ENCODE measurements around the gene SUMO2.
A peak's percentile ranks its signal among the peaks of the same experiment; 100 is the strongest.

The SUMO2 gene

GRCh38 chr17:75130632-75131277, 52.0 kb downstream of the SUMO2 start:
- H3K9me2 ChIP-seq (ENCODE audit: low read depth, low read length), result no peaks in the 10 kb centered on the region
- H3K4me2 ChIP-seq (ENCODE audit: low read length), result peak overlapping the region; percentile 77
- H2AFZ ChIP-seq (ENCODE audit: low read length), result no peak overlapping the region
- no peaks in the 10 kb centered on the region for H3K27me3 ChIP-seq (ENCODE audit: insufficient read depth, low read length)
- TF ChIP-seq EZH2 (IDR thresholded peaks at IDR 0.05; ENCODE audit: borderline replicate concordance, low read length) (no peak), CTCF (IDR thresholded peaks at IDR 0.05; ENCODE audit: low read length) (peak; percentile 74)
- H4K20me1 ChIP-seq (ENCODE audit: insufficient read depth, low read length), result no peaks in the 10 kb centered on the region
- peak overlapping the region; percentile 76 for H3K4me3 ChIP-seq (ENCODE audit: low read depth, low read length, poor library complexity, severe bottlenecking)
- H3K9me3 ChIP-seq (ENCODE audit: low read length), result no peaks in the 10 kb centered on the region
- H3K27ac ChIP-seq (ENCODE audit: low read depth, low read length, poor library complexity, severe bottlenecking), result peak overlapping the region; percentile 75
- peaks cover 32% of the 10 kb centered on the region; the same call in 1 of the 2 replicates for H3K36me3 ChIP-seq (ENCODE audit: insufficient read depth, low read length)
- peaks cover 4% of the 10 kb centered on the region for H3F3A ChIP-seq (ENCODE audit: insufficient read depth, low read length)
- H3K79me2 ChIP-seq (ENCODE audit: insufficient read depth, low read length), result no peaks in the 10 kb centered on the region
- peak overlapping the region; percentile 87 for H3K9ac ChIP-seq (ENCODE audit: low read length)
- peaks cover 36% of the 10 kb centered on the region for H3K4me1 ChIP-seq (ENCODE audit: insufficient read depth, low read length, severe bottlenecking)

GRCh38 chr17:75130059-75130631, 52.6 kb downstream of the SUMO2 start:
- Histone ChIP-seq H3K4me1 (ENCODE audit: insufficient read depth, low read length, severe bottlenecking) (peaks cover 42% of the 10 kb centered on the region), H2AFZ (ENCODE audit: low read length) (no peak overlapping the region), H4K20me1 (ENCODE audit: insufficient read depth, low read length) (no peaks in the 10 kb centered on the region), H3K9me2 (ENCODE audit: low read depth, low read length) (no peaks in the 10 kb centered on the region), H3K4me3 (ENCODE audit: low read depth, low read length, poor library complexity, severe bottlenecking) (peak overlapping the region; percentile 76), H3K36me3 (ENCODE audit: insufficient read depth, low read length) (peaks cover 25% of the 10 kb centered on the region; the same call in 1 of the 2 replicates), H3F3A (ENCODE audit: insufficient read depth, low read length) (no peaks in the 10 kb centered on the region; the same call in none of the 2 replicates), H3K9ac (ENCODE audit: low read length) (peak overlapping the region; percentile 87; the same call in 1 of the 2 replicates), H3K27me3 (ENCODE audit: insufficient read depth, low read length) (no peaks in the 10 kb centered on the region), H3K27ac (ENCODE audit: low read depth, low read length, poor library complexity, severe bottlenecking) (no peak overlapping the region), H3K79me2 (ENCODE audit: insufficient read depth, low read length) (no peaks in the 10 kb centered on the region), H3K4me2 (ENCODE audit: low read length) (peak overlapping the region; percentile 77), H3K9me3 (ENCODE audit: low read length) (no peaks in the 10 kb centered on the region)
- TF ChIP-seq EZH2 (IDR thresholded peaks at IDR 0.05; ENCODE audit: borderline replicate concordance, low read length) (no peak), CTCF (IDR thresholded peaks at IDR 0.05; ENCODE audit: low read length) (no peak)

GRCh38 chr17:75129576-75129975, 53.2 kb downstream of the SUMO2 start:
- H3K36me3 ChIP-seq (ENCODE audit: insufficient read depth, low read length), result peaks cover 20% of the 10 kb centered on the region; the same call in 1 of the 2 replicates
- peaks cover 43% of the 10 kb centered on the region for H3K4me1 ChIP-seq (ENCODE audit: insufficient read depth, low read length, severe bottlenecking)
- no peaks in the 10 kb centered on the region for H3K27me3 ChIP-seq (ENCODE audit: insufficient read depth, low read length)
- H3K9ac ChIP-seq (ENCODE audit: low read length), result no peak overlapping the region
- no peaks in the 10 kb centered on the region for H3K9me3 ChIP-seq (ENCODE audit: low read length)
- H3K4me2 ChIP-seq (ENCODE audit: low read length), result no peak overlapping the region; the same call in 1 of the 2 replicates
- no peak for TF ChIP-seq EZH2 (IDR thresholded peaks at IDR 0.05; ENCODE audit: borderline replicate concordance, low read length)
- no peak for TF ChIP-seq CTCF (IDR thresholded peaks at IDR 0.05; ENCODE audit: low read length)
- no peaks in the 10 kb centered on the region for H3K79me2 ChIP-seq (ENCODE audit: insufficient read depth, low read length)
- H2AFZ ChIP-seq (ENCODE audit: low read length), result no peak overlapping the region
- no peaks in the 10 kb centered on the region for H3K9me2 ChIP-seq (ENCODE audit: low read depth, low read length)
- no peaks in the 10 kb centered on the region; the same call in 1 of the 2 replicates for H3F3A ChIP-seq (ENCODE audit: insufficient read depth, low read length)
- no peak overlapping the region for H3K27ac ChIP-seq (ENCODE audit: low read depth, low read length, poor library complexity, severe bottlenecking)
- H3K4me3 ChIP-seq (ENCODE audit: low read depth, low read length, poor library complexity, severe bottlenecking), result no peak overlapping the region
- no peaks in the 10 kb centered on the region for H4K20me1 ChIP-seq (ENCODE audit: insufficient read depth, low read length)

All from OCI-LY1 (cell line).